ENCODE measurements around the gene MCTP2. TPM values are rescaled to one million over a fixed set of nuclear protein-coding genes. Genes with fewer than 3 reads are reported as not detected.

The MCTP2 gene
- total RNA-seq, 1 experiment from 2014 or later, result 1.3 TPM

GRCh38 chr15:94441760-94442159 is 210.4 kb downstream of the MCTP2 start:
- no CpG with 5 or more reads among the region's 3 CpGs for WGBS (ENCODE audit: extremely low coverage, insufficient read length, low lambda C conversion rate)
- H3K4me3 Mint-ChIP-seq, result no peak overlapping the region
- H3K4me2 ChIP-seq (ENCODE audit: insufficient read depth, insufficient read length, low read length), result no peak overlapping the region
- no peaks in the 10 kb centered on the region for H3K79me2 ChIP-seq (ENCODE audit: insufficient read depth, low read length)
- no peaks in the 10 kb centered on the region; a peak in 1 of 7 replicates for H3K36me3 Mint-ChIP-seq (ENCODE audit: insufficient read depth in 1 of 3, low read depth in 3 of 3)
- H3T11ph ChIP-seq (ENCODE audit: low read length), result no peak overlapping the region
- TF ChIP-seq, protein P1, sequence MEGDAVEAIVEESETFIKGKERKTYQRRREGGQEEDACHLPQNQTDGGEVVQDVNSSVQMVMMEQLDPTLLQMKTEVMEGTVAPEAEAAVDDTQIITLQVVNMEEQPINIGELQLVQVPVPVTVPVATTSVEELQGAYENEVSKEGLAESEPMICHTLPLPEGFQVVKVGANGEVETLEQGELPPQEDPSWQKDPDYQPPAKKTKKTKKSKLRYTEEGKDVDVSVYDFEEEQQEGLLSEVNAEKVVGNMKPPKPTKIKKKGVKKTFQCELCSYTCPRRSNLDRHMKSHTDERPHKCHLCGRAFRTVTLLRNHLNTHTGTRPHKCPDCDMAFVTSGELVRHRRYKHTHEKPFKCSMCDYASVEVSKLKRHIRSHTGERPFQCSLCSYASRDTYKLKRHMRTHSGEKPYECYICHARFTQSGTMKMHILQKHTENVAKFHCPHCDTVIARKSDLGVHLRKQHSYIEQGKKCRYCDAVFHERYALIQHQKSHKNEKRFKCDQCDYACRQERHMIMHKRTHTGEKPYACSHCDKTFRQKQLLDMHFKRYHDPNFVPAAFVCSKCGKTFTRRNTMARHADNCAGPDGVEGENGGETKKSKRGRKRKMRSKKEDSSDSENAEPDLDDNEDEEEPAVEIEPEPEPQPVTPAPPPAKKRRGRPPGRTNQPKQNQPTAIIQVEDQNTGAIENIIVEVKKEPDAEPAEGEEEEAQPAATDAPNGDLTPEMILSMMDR (conservative IDR thresholded peaks at IDR 0.05), result no peak
- no peaks in the 10 kb centered on the region for H3K27me3 Mint-ChIP-seq (ENCODE audit: low read depth)
- no peak for DNase-seq
- H3K18ac ChIP-seq (ENCODE audit: insufficient read length, low read depth, low read length), result no peak overlapping the region
- H3K79me1 ChIP-seq (ENCODE audit: insufficient read depth, low read depth, low read length, poor library complexity, severe bottlenecking), result no peaks in the 10 kb centered on the region
- H3K4me1 ChIP-seq (ENCODE audit: insufficient read depth, low read length), result no peaks in the 10 kb centered on the region; the same call in 1 of the 2 replicates
- no peak overlapping the region for H4K5ac ChIP-seq (ENCODE audit: insufficient read length, low read depth, low read length)
- no peak overlapping the region for H3K23ac ChIP-seq (ENCODE audit: insufficient read length, low read depth, low read length)
- H3K4ac ChIP-seq (ENCODE audit: low read depth, low read length), result no peak overlapping the region
- no peak overlapping the region for H2BK15ac ChIP-seq (ENCODE audit: low read depth, low read length)
- no peaks in the 10 kb centered on the region for H3K23me2 ChIP-seq (ENCODE audit: insufficient read length, low read depth, low read length, poor library complexity, severe bottlenecking)
- peaks cover 10 to 15% of the 10 kb centered on the region in 2 experiments for H3K4me1 Mint-ChIP-seq
- H4K20me1 ChIP-seq (ENCODE audit: control insufficient read depth, insufficient read depth, insufficient read length), result no peaks in the 10 kb centered on the region
- H2AFZ ChIP-seq (ENCODE audit: low read length), result no peak overlapping the region
- no peak overlapping the region for H3K27ac ChIP-seq (ENCODE audit: insufficient read length, low read depth, low read length)
- no peaks in the 10 kb centered on the region for H3K27me3 ChIP-seq (ENCODE audit: insufficient read depth, low read length)
- H4K91ac ChIP-seq (ENCODE audit: insufficient read length, low read depth, low read length), result no peak overlapping the region
- H2BK20ac ChIP-seq (ENCODE audit: low read depth, low read length, poor library complexity, severe bottlenecking), result no peak overlapping the region
- no peak overlapping the region for H2BK120ac ChIP-seq (ENCODE audit: low read depth, low read length, poor library complexity, severe bottlenecking)
- H2BK5ac ChIP-seq (ENCODE audit: insufficient read length, low read length), result no peak overlapping the region
- H2BK12ac ChIP-seq (ENCODE audit: insufficient read length, low read depth, low read length), result no peak overlapping the region
- H4K8ac ChIP-seq (replicated peaks; ENCODE audit: insufficient read length, low read depth, low read length), result no peak overlapping the region
- H3K56ac ChIP-seq (ENCODE audit: insufficient read length, low read depth, low read length), result no peak overlapping the region
- no peaks in the 10 kb centered on the region for H3K9me3 ChIP-seq (ENCODE audit: control insufficient read depth, low read depth, low read length)
- H3K27ac Mint-ChIP-seq, result no peak overlapping the region
- no peaks in the 10 kb centered on the region for H3K9me3 Mint-ChIP-seq
- no peak overlapping the region for H2AK5ac ChIP-seq (ENCODE audit: insufficient read length, low read length)
- no peak overlapping the region for H3K14ac ChIP-seq (ENCODE audit: insufficient read depth, low read length)
- no peak overlapping the region for H3K9ac ChIP-seq (ENCODE audit: extremely low read depth, insufficient read length, low read length)

Measured in H9 (cell line).